H9 (cell line): ENCODE results near the gene BBIP1. TPM values are rescaled to one million over a fixed set of nuclear protein-coding genes. Genes with fewer than 3 reads are reported as not detected.

Source experiments
- DNase-seq: peaks from one replicate; pipeline ENCODE4 v3.0.0-alpha.2; 2017
- H2AFZ ChIP-seq: one replicate; pipeline ENCODE4 v1.6.1; 2013; ENCODE audit warnings: mild to moderate bottlenecking, low read length, control low read depth, moderate library complexity
- H2AK5ac ChIP-seq: 2 replicates; pipeline ENCODE4 v1.6.1; 2013; ENCODE audit warnings: low read length, control low read depth, mixed read lengths; ENCODE audit not compliant: insufficient read length
- H2BK120ac ChIP-seq: one replicate; pipeline ENCODE4 v1.6.1; 2013; ENCODE audit warnings: low read depth, mild to moderate bottlenecking, low read length, control low read depth, inconsistent platforms; ENCODE audit not compliant: poor library complexity, severe bottlenecking
- H2BK12ac ChIP-seq: 2 replicates; pipeline ENCODE4 v1.6.1; 2013; ENCODE audit warnings: low read length, control low read depth, mixed read lengths, low read depth; ENCODE audit not compliant: insufficient read length
- H2BK15ac ChIP-seq: 2 replicates; pipeline ENCODE4 v1.6.1; 2013; ENCODE audit warnings: low read depth, low read length, control low read depth
- H2BK20ac ChIP-seq: one replicate; pipeline ENCODE4 v1.6.1; 2013; ENCODE audit warnings: low read depth, mild to moderate bottlenecking, low read length, control low read depth, inconsistent platforms; ENCODE audit not compliant: poor library complexity, severe bottlenecking
- H2BK5ac ChIP-seq: 2 replicates; pipeline ENCODE4 v1.6.1; 2013; ENCODE audit warnings: low read length, control low read depth, mixed read lengths; ENCODE audit not compliant: insufficient read length
- H3K14ac ChIP-seq: 2 replicates; pipeline ENCODE4 v1.6.1; 2013; ENCODE audit warnings: low read length, control low read depth; ENCODE audit not compliant: insufficient read depth
- H3K18ac ChIP-seq: 2 replicates; pipeline ENCODE4 v1.6.1; 2013; ENCODE audit warnings: low read depth, mild to moderate bottlenecking, mixed read lengths, low read length, control low read depth; ENCODE audit not compliant: insufficient read length
- H3K23ac ChIP-seq: 2 replicates; pipeline ENCODE4 v1.6.1; 2013; ENCODE audit warnings: low read length, control low read depth, mixed read lengths, low read depth; ENCODE audit not compliant: insufficient read length
- H3K23me2 ChIP-seq: 2 replicates; pipeline ENCODE4 v1.6.1; 2013; ENCODE audit warnings: low read depth, mild to moderate bottlenecking, mixed read lengths, low read length, control low read depth; ENCODE audit not compliant: insufficient read length, poor library complexity, severe bottlenecking
- H3K27ac ChIP-seq: 2 replicates; pipeline ENCODE4 v1.5.1; 2013; ENCODE audit warnings: low read length, control low read depth, mixed read lengths, low read depth; ENCODE audit not compliant: insufficient read length
- H3K27me3 ChIP-seq: 2 replicates; pipeline ENCODE4 v1.6.1; 2013; ENCODE audit warnings: low read length, control low read depth, inconsistent platforms; ENCODE audit not compliant: insufficient read depth
- H3K4ac ChIP-seq: 2 replicates; pipeline ENCODE4 v1.6.1; 2013; ENCODE audit warnings: low read depth, mild to moderate bottlenecking, control low read depth, inconsistent platforms, low read length, moderate library complexity
- H3K4me1 ChIP-seq: 2 replicates; pipeline ENCODE4 v1.6.1; 2013; ENCODE audit warnings: low read length, control low read depth, inconsistent platforms; ENCODE audit not compliant: insufficient read depth
- H3K4me2 ChIP-seq: 2 replicates; pipeline ENCODE4 v1.6.1; 2013; ENCODE audit warnings: low read length, control low read depth, mixed read lengths; ENCODE audit not compliant: insufficient read length, insufficient read depth
- H3K56ac ChIP-seq: 2 replicates; pipeline ENCODE4 v1.6.1; 2013; ENCODE audit warnings: low read depth, mild to moderate bottlenecking, mixed read lengths, low read length, control low read depth; ENCODE audit not compliant: insufficient read length
- H3K79me1 ChIP-seq: 2 replicates; pipeline ENCODE4 v1.6.1; 2013; ENCODE audit warnings: low read depth, mild to moderate bottlenecking, moderate library complexity, low read length, control low read depth, inconsistent platforms; ENCODE audit not compliant: insufficient read depth, poor library complexity, severe bottlenecking
- H3K79me2 ChIP-seq: 2 replicates; pipeline ENCODE4 v1.6.1; 2013; ENCODE audit warnings: low read length, control low read depth, inconsistent platforms; ENCODE audit not compliant: insufficient read depth
- H3K9ac ChIP-seq: 2 replicates; pipeline ENCODE4 v1.6.1; 2013; ENCODE audit warnings: low read length, control low read depth, mixed read lengths; ENCODE audit not compliant: insufficient read length; ENCODE audit errors: extremely low read depth
- H3K9me3 ChIP-seq: one replicate; pipeline ENCODE4 v1.6.1; 2013; ENCODE audit warnings: low read depth, low read length, inconsistent platforms; ENCODE audit not compliant: control insufficient read depth
- H3T11ph ChIP-seq: one replicate; pipeline ENCODE4 v1.6.1; 2013; ENCODE audit warnings: mild to moderate bottlenecking, low read length, control low read depth, inconsistent platforms
- H4K20me1 ChIP-seq: one replicate; pipeline ENCODE4 v1.6.1; 2013; ENCODE audit not compliant: control insufficient read depth, insufficient read length, insufficient read depth
- H4K5ac ChIP-seq: 2 replicates; pipeline ENCODE4 v1.6.1; 2013; ENCODE audit warnings: low read depth, mild to moderate bottlenecking, mixed read lengths, low read length, control low read depth; ENCODE audit not compliant: insufficient read length
- H4K8ac ChIP-seq: replicated peaks from 2 replicates; pipeline ENCODE4 v1.6.1; 2013; ENCODE audit warnings: low read length, control low read depth, mixed read lengths, low read depth; ENCODE audit not compliant: insufficient read length
- H4K91ac ChIP-seq: 2 replicates; pipeline ENCODE4 v1.6.1; 2013; ENCODE audit warnings: low read depth, mild to moderate bottlenecking, moderate library complexity, mixed read lengths, low read length, control low read depth; ENCODE audit not compliant: insufficient read length
- H3K27ac Mint-ChIP-seq, 3 experiments: 2 replicates in 2 of 3; 3 replicates in 1 of 3; pipeline ENCODE4 v1.8.0; 2020 to 2021; ENCODE audit warnings: mixed read lengths in 3 of 3, mild to moderate bottlenecking in 1 of 3, moderate library complexity in 1 of 3
- H3K27me3 Mint-ChIP-seq: 2 replicates; pipeline ENCODE4 v1.8.0; 2021; ENCODE audit warnings: low read depth, mild to moderate bottlenecking, moderate library complexity, mixed read lengths
- H3K36me3 Mint-ChIP-seq, 3 experiments: 2 replicates in 2 of 3; 3 replicates in 1 of 3; pipeline ENCODE4 v1.8.0; 2020 to 2021; ENCODE audit warnings: low read depth in 3 of 3, mixed read lengths in 3 of 3; ENCODE audit not compliant: insufficient read depth in 1 of 3
- H3K4me1 Mint-ChIP-seq, 2 experiments: 2 replicates each; pipeline ENCODE4 v1.8.0; 2020; ENCODE audit warnings: mixed read lengths in 2 of 2
- H3K4me3 Mint-ChIP-seq, 2 experiments: 2 replicates in 1 of 2; 3 replicates in 1 of 2; pipeline ENCODE4 v1.8.0; 2020 to 2021; ENCODE audit warnings: mild to moderate bottlenecking in 2 of 2, mixed read lengths in 2 of 2, moderate library complexity in 1 of 2
- H3K9me3 Mint-ChIP-seq, 2 experiments: 2 replicates in 1 of 2; 3 replicates in 1 of 2; pipeline ENCODE4 v1.8.0; 2020; ENCODE audit warnings: mild to moderate bottlenecking in 2 of 2, mixed read lengths in 2 of 2, moderate library complexity in 1 of 2
- WGBS: extraction: QIAGEN DNeasy Blood & Tissue Kit; methylation state at CpG from one replicate; pipeline ENCODE4 v1.1.7; 2013; ENCODE audit warnings: missing lambda C conversion rate, low lambda C conversion rate, mixed read lengths; ENCODE audit not compliant: insufficient read length; ENCODE audit errors: extremely low coverage; 5-methylcytosine and 5-hydroxymethylcytosine counted together
- total RNA-seq: library from RNA; stranded (reverse); gene quantifications from 2 replicates; pipeline ENCODE4 v1.2.1, GENCODE V29; 2021
- TF ChIP-seq, protein P1 (sequence below): fragments of 200-600 bp; sonication (generic); conservative IDR thresholded peaks from 3 replicates; pipeline ENCODE4 v1.8.0; 2021; ENCODE audit warnings: antibody characterized with exemption, mild to moderate bottlenecking

The BBIP1 gene
- total RNA-seq, 1 experiment from 2014 or later: 18.8 TPM

DNA sequence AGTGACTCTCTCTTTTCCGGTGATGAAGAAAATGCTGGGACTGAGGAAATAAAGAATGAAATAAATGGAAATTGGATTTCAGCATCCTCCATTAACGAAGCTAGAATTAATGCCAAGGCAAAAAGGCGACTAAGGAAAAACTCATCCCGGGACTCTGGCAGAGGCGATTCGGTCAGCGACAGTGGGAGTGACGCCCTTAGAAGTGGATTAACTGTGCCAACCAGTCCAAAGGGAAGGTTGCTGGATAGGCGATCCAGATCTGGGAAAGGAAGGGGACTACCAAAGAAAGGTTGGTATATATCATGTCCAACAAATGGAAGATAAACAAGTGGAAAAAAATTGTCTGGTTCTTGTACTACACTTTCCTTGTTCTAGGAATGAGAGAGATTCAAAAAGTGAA lies 37.7 kb downstream of the BBIP1 start:
- H3K36me3 Mint-ChIP-seq: peaks cover 0 to 31% (median 10%) of the 10 kb centered on the region in 3 experiments; a peak in 4 of 7 replicates
- Histone ChIP-seq H3K27me3 (no peaks in the 10 kb centered on the region), H3K79me1 (no peaks in the 10 kb centered on the region), H3K4ac (no peak overlapping the region), H3K56ac (no peak overlapping the region), H3K4me2 (no peak overlapping the region), H2BK15ac (no peak overlapping the region), H2BK120ac (no peak overlapping the region), H3K27ac (no peak overlapping the region), H2BK20ac (no peak overlapping the region), H3K79me2 (no peaks in the 10 kb centered on the region), H4K8ac (no peak overlapping the region), H4K91ac (no peak overlapping the region), H3K9ac (no peak overlapping the region), H4K5ac (no peak overlapping the region), H3K18ac (no peak overlapping the region), H2AK5ac (no peak overlapping the region), H3T11ph (no peak overlapping the region), H4K20me1 (no peaks in the 10 kb centered on the region), H3K23ac (no peak overlapping the region), H2BK5ac (no peak overlapping the region), H3K14ac (no peak overlapping the region), H3K9me3 (no peaks in the 10 kb centered on the region), H3K4me1 (no peaks in the 10 kb centered on the region), H2AFZ (no peak overlapping the region), H3K23me2 (no peaks in the 10 kb centered on the region), H2BK12ac (no peak overlapping the region)
- no peaks in the 10 kb centered on the region for H3K4me1 Mint-ChIP-seq
- H3K9me3 Mint-ChIP-seq: no peaks in the 10 kb centered on the region
- no peak overlapping the region for H3K27ac Mint-ChIP-seq
- no peak for DNase-seq
- WGBS: no CpG with 5 or more reads among the region's 9 CpGs
- TF ChIP-seq, protein P1, sequence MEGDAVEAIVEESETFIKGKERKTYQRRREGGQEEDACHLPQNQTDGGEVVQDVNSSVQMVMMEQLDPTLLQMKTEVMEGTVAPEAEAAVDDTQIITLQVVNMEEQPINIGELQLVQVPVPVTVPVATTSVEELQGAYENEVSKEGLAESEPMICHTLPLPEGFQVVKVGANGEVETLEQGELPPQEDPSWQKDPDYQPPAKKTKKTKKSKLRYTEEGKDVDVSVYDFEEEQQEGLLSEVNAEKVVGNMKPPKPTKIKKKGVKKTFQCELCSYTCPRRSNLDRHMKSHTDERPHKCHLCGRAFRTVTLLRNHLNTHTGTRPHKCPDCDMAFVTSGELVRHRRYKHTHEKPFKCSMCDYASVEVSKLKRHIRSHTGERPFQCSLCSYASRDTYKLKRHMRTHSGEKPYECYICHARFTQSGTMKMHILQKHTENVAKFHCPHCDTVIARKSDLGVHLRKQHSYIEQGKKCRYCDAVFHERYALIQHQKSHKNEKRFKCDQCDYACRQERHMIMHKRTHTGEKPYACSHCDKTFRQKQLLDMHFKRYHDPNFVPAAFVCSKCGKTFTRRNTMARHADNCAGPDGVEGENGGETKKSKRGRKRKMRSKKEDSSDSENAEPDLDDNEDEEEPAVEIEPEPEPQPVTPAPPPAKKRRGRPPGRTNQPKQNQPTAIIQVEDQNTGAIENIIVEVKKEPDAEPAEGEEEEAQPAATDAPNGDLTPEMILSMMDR: no peak
- no peak overlapping the region for H3K4me3 Mint-ChIP-seq
- H3K27me3 Mint-ChIP-seq: no peaks in the 10 kb centered on the region
